ENCODE measurements around the gene ENPP3. TPM values are rescaled to one million over a fixed set of nuclear protein-coding genes. Genes with fewer than 3 reads are reported as not detected.

ENPP3 gene
- total RNA-seq, 2 experiments from 2014 or later: 1.3 to 2.3 TPM

DNA sequence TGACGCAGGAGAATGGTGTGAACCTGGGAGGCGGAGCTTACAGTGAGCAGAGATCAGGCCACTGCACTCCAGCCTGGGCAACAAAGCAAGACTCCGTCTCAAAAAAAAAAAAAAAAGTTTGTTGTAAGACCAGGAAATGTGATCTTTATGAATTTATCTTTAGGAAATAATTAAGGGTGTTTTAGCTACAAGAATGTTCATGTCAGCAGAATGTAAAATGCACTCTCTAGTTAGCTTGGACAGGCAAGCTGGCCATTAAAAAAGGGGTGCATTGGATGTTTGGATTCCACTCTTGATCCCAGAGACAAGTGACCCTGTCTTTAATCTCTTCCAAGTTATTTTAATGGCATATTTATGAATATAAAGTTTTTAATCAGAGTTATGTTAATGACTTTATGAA, 19.6 kb downstream of the ENPP3 start:
- CTCF ChIA-PET (ENCODE audit: unreplicated experiment): no interaction called here
- intact Hi-C loops (cut with micrococcal nuclease; ENCODE audit: unreplicated experiment): no loop called here
- Histone ChIP-seq H3K4me3 (ENCODE audit: low read depth, low read length, poor library complexity, severe bottlenecking) (no peak overlapping the region), H3K4me1 (ENCODE audit: insufficient read depth, low read length, poor library complexity, severe bottlenecking) (no peaks in the 10 kb centered on the region), H3K9me3 (ENCODE audit: low read length) (no peaks in the 10 kb centered on the region), H3K9me2 (ENCODE audit: insufficient read depth, low read length) (no peaks in the 10 kb centered on the region), H3K27ac (ENCODE audit: low read depth, low read length, poor library complexity, severe bottlenecking) (no peak overlapping the region), H3K79me2 (ENCODE audit: insufficient read depth, low read depth, low read length) (no peaks in the 10 kb centered on the region), H3K36me3 (ENCODE audit: insufficient read depth, low read length) (no peaks in the 10 kb centered on the region), H2AFZ (ENCODE audit: low read length) (no peak overlapping the region), H4K20me1 (ENCODE audit: insufficient read depth, low read length) (no peaks in the 10 kb centered on the region), H3K4me2 (ENCODE audit: low read length) (no peak overlapping the region)
- BruUV-seq (replicated peaks): no TSS peak
- DNase-seq (ENCODE audit: low spot score): no peak
- POLR2A ChIA-PET: interaction anchor here (0.7 to 3.8 kb wide), 3 partner anchors 14 to 1653 kb away, joined by 3 to 15 read pairs (median 3); no protein-coding TSS in a partner anchor
- TF ChIP-seq, protein P1, sequence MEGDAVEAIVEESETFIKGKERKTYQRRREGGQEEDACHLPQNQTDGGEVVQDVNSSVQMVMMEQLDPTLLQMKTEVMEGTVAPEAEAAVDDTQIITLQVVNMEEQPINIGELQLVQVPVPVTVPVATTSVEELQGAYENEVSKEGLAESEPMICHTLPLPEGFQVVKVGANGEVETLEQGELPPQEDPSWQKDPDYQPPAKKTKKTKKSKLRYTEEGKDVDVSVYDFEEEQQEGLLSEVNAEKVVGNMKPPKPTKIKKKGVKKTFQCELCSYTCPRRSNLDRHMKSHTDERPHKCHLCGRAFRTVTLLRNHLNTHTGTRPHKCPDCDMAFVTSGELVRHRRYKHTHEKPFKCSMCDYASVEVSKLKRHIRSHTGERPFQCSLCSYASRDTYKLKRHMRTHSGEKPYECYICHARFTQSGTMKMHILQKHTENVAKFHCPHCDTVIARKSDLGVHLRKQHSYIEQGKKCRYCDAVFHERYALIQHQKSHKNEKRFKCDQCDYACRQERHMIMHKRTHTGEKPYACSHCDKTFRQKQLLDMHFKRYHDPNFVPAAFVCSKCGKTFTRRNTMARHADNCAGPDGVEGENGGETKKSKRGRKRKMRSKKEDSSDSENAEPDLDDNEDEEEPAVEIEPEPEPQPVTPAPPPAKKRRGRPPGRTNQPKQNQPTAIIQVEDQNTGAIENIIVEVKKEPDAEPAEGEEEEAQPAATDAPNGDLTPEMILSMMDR (conservative IDR thresholded peaks at IDR 0.05; ENCODE audit: low read length): no peak
- no peak for TF ChIP-seq EZH2phosphoT487 (IDR thresholded peaks at IDR 0.05; ENCODE audit: borderline replicate concordance, low read depth, low read length)

DNA sequence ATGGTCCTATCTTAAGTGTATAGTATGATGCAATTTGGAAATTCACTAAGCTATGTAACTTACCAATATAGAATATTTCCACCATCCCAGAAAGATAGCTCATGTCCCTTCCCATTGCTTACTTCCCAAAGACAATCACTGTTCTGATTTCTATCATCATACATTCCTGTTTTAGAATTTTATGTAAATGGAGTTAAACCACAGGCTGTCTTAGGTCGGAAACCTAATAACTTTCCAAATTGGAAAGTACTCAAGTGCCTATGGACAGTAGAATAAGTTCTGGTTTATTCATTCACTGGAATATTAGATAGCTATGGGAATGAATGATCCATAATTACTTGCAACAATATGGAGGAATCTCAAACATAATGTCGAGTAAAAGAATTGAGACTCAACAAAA, 20.1 kb downstream of the ENPP3 start:
- no peak for DNase-seq (ENCODE audit: low spot score)
- intact Hi-C loops (cut with micrococcal nuclease; ENCODE audit: unreplicated experiment): no loop called here
- Histone ChIP-seq H3K4me3 (ENCODE audit: low read depth, low read length, poor library complexity, severe bottlenecking) (no peak overlapping the region), H3K9me3 (ENCODE audit: low read length) (no peaks in the 10 kb centered on the region), H3K79me2 (ENCODE audit: insufficient read depth, low read depth, low read length) (no peaks in the 10 kb centered on the region), H3K4me1 (ENCODE audit: insufficient read depth, low read length, poor library complexity, severe bottlenecking) (no peaks in the 10 kb centered on the region), H3K4me2 (ENCODE audit: low read length) (no peak overlapping the region), H2AFZ (ENCODE audit: low read length) (no peak overlapping the region), H4K20me1 (ENCODE audit: insufficient read depth, low read length) (no peaks in the 10 kb centered on the region), H3K36me3 (ENCODE audit: insufficient read depth, low read length) (no peaks in the 10 kb centered on the region), H3K9me2 (ENCODE audit: insufficient read depth, low read length) (no peaks in the 10 kb centered on the region), H3K27ac (ENCODE audit: low read depth, low read length, poor library complexity, severe bottlenecking) (no peak overlapping the region)
- no TSS peak for BruUV-seq (replicated peaks)
- POLR2A ChIA-PET: interaction anchor here (0.7 to 3.8 kb wide), 3 partner anchors 14 to 1654 kb away, joined by 3 to 15 read pairs (median 3); no protein-coding TSS in a partner anchor
- TF ChIP-seq, protein P1 (conservative IDR thresholded peaks at IDR 0.05; ENCODE audit: low read length): no peak
- TF ChIP-seq EZH2phosphoT487 (IDR thresholded peaks at IDR 0.05; ENCODE audit: borderline replicate concordance, low read depth, low read length): no peak
- CTCF ChIA-PET (ENCODE audit: unreplicated experiment): no interaction called here

DNA sequence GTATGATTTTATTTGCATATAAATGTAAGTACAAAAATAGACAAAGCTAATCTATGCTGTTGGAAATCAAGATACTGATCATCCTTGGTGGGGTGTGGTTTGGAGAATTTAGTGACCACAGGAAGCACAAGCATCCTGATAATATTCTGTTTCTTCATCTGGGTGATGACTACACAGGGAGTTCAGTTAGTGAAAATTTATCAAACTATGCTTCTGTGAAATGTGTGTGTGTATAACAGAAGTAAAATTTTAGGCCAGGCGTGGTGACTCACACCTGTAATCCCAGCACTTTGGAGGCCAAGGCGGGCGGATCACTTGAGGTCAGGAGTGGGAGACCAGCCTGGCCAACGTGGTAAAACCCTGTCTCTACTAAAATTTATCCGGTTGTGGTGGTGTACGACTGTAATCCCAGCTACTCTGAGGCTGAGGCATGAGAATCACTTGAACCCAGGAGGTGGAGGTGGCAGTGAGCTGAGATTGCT, 20.6 kb downstream of the ENPP3 start:
- intact Hi-C loops (cut with micrococcal nuclease; ENCODE audit: unreplicated experiment): no loop called here
- Histone ChIP-seq H2AFZ (ENCODE audit: low read length) (no peak overlapping the region), H3K9me3 (ENCODE audit: low read length) (no peaks in the 10 kb centered on the region), H4K20me1 (ENCODE audit: insufficient read depth, low read length) (no peaks in the 10 kb centered on the region), H3K4me3 (ENCODE audit: low read depth, low read length, poor library complexity, severe bottlenecking) (no peak overlapping the region), H3K27ac (ENCODE audit: low read depth, low read length, poor library complexity, severe bottlenecking) (no peak overlapping the region), H3K9me2 (ENCODE audit: insufficient read depth, low read length) (no peaks in the 10 kb centered on the region), H3K79me2 (ENCODE audit: insufficient read depth, low read depth, low read length) (no peaks in the 10 kb centered on the region), H3K4me2 (ENCODE audit: low read length) (no peak overlapping the region), H3K4me1 (ENCODE audit: insufficient read depth, low read length, poor library complexity, severe bottlenecking) (no peaks in the 10 kb centered on the region), H3K36me3 (ENCODE audit: insufficient read depth, low read length) (no peaks in the 10 kb centered on the region)
- ChIA-PET POLR2A (interaction anchor here (0.7 to 3.8 kb wide), 3 partner anchors 9 to 30 kb away, joined by 3 to 15 read pairs (median 4); no protein-coding TSS in a partner anchor), CTCF (ENCODE audit: unreplicated experiment) (no interaction called here)
- TF ChIP-seq EZH2phosphoT487 (IDR thresholded peaks at IDR 0.05; ENCODE audit: borderline replicate concordance, low read depth, low read length): no peak
- DNase-seq (ENCODE audit: low spot score): no peak
- BruUV-seq (replicated peaks): no TSS peak

All from OCI-LY7 (cell line).